Colonic mucosa (tissue), 4 donors: ENCODE measurements around the gene KCNH3. TPM values are rescaled to one million over a fixed set of nuclear protein-coding genes. Genes with fewer than 3 reads are reported as not detected.

Source experiments
- DNase-seq: peaks from one replicate; pipeline ENCODE4 v3.0.0-alpha.2; 2020
- H3K27ac ChIP-seq: fragments of 200-600 bp; one replicate; pipeline ENCODE4 v1.8.0; 2021
- H3K27me3 ChIP-seq: fragments of 200-600 bp; one replicate; pipeline ENCODE4 v1.8.0; 2021
- H3K36me3 ChIP-seq: fragments of 200-600 bp; one replicate; pipeline ENCODE4 v1.8.0; 2021
- H3K4me1 ChIP-seq: fragments of 200-600 bp; one replicate; pipeline ENCODE4 v1.8.0; 2021; ENCODE audit warnings: mild to moderate bottlenecking
- H3K4me3 ChIP-seq: fragments of 200-600 bp; one replicate; pipeline ENCODE4 v1.8.0; 2021
- H3K9ac ChIP-seq, 2 donors: one replicate each; pipeline ENCODE4 v1.7.0; 2013; ENCODE audit warnings: control low read depth in 2 of 2, low read depth in 2 of 2, low read length in 2 of 2
- H3K9me3 ChIP-seq: fragments of 200-600 bp; one replicate; pipeline ENCODE4 v1.8.0; 2021
- CTCF ChIP-seq: fragments of 200-600 bp; IDR thresholded peaks from one replicate; pipeline ENCODE4 v1.8.0; 2022; ENCODE audit warnings: antibody characterized with exemption, mild to moderate bottlenecking
- intact Hi-C: fragments of 100-400 bp; cut with DNase I; formaldehyde crosslinking; loops from one replicate; pipeline ENCODE4 v1.14.1; 2022
- total RNA-seq, 2 donors: library from RNA; stranded (reverse); fragmentation: NEBNext Ultra II Directional in 1 of 2; extraction: Animal tissue kit (Norgen Biotek cat#: 25700) in 1 of 2; gene quantifications; one replicate each; pipeline ENCODE4 v1.2.1, GENCODE V29; 2021
- donor health status: healthy.
- donor health status: DM: no; HTN: no; CAD: no.
- donor health status: DM: no; HTN: no; CAD: no.

The KCNH3 gene
- total RNA-seq, 2 donors from 2014 or later = 0.05 to 0.13 TPM

- intact Hi-C loops = no loop called here
- no peaks in the 10 kb centered on the region for H3K36me3 ChIP-seq
- no peak for TF ChIP-seq CTCF
- H3K4me3 ChIP-seq = no peak overlapping the region
- no peak overlapping the region for H3K9ac ChIP-seq
- no peaks in the 10 kb centered on the region for H3K9me3 ChIP-seq
- no peak overlapping the region for H3K27ac ChIP-seq
- H3K4me1 ChIP-seq = no peaks in the 10 kb centered on the region
- H3K27me3 ChIP-seq = no peaks in the 10 kb centered on the region
- DNase-seq = no peak
Measured at GRCh38 chr12:49578471-49579112, 39.8 kb downstream of the KCNH3 start.

DNA sequence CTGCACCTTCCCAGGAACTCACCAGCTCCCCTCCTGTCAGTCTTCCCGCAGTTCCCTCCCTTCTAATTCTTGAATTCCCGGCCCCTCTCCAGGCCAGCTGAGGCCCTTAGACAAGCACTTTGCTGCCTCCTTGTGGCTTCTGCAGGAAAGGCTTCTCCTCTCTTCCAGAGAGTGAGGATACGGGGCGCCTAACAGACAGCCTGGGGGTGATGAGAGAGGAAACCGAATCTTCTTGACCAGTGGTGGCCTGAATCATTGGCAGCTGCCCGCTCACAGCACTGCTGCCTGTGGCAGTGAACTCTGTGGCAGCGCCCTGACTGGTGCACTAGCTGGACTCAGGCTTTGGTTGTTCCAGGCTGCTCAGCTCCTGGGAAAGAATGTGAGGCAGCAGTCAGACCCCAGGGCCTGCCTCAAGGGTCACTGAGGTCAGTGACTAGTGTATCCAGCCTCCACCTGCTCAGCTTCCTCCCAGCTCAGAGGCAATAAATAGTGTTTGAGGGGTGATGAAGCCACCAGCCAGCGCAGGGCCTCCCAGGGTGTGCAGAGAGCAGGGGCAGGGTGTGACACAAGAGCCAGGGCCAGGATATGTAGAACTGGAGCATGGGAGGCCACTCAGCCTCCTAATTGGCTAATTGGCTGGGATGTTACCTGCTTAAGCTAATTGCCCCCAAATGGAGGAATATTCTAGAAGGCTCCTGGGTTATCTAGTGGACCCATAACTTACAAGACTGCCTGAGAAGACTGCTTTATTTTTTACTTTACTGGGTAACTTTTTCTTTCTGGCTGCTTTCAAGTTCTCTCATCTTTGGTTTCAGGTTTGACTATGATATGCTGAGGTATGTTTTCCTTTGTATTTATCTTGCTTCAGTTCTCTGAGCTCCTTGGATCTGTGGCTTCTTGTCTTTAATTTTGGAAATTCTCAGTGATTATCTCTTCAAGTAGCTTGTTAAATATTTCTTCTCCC lies 42.0 kb downstream of the KCNH3 start:
- no peak overlapping the region for H3K9ac ChIP-seq
- no peak overlapping the region for H3K27ac ChIP-seq
- intact Hi-C loops = loop anchor here (10.0 kb wide), 1 partner anchor 226 kb away; no protein-coding TSS in a partner anchor

GRCh38 chr12:49582201-49582600 lies 43.4 kb downstream of the KCNH3 start:
- H3K4me1 ChIP-seq = no peaks in the 10 kb centered on the region
- H3K9ac ChIP-seq = no peak overlapping the region
- intact Hi-C loops = loop anchor here (10.0 kb wide), 1 partner anchor 227 kb away; no protein-coding TSS in a partner anchor
- H3K4me3 ChIP-seq = no peak overlapping the region
- DNase-seq = no peak
- H3K27ac ChIP-seq = no peak overlapping the region
- H3K27me3 ChIP-seq = no peaks in the 10 kb centered on the region
- no peaks in the 10 kb centered on the region for H3K36me3 ChIP-seq
- no peaks in the 10 kb centered on the region for H3K9me3 ChIP-seq
- no peak for TF ChIP-seq CTCF

More for the DNA sequence above, 42.0 kb downstream of the KCNH3 start:
- peak; percentile 75 for DNase-seq
- no peaks in the 10 kb centered on the region for H3K9me3 ChIP-seq
- H3K27me3 ChIP-seq = no peaks in the 10 kb centered on the region
- H3K4me1 ChIP-seq = no peaks in the 10 kb centered on the region
- peak; percentile 60 for TF ChIP-seq CTCF
- H3K4me3 ChIP-seq = no peak overlapping the region
- no peaks in the 10 kb centered on the region for H3K36me3 ChIP-seq

GRCh38 chr12:49582850-49583249 lies 44.0 kb downstream of the KCNH3 start:
- Histone ChIP-seq H3K9ac (no peak overlapping the region), H3K27me3 (no peaks in the 10 kb centered on the region), H3K27ac (no peak overlapping the region), H3K36me3 (no peaks in the 10 kb centered on the region), H3K4me3 (no peak overlapping the region), H3K4me1 (no peaks in the 10 kb centered on the region), H3K9me3 (no peaks in the 10 kb centered on the region)
- intact Hi-C loops = loop anchor here (10.0 kb wide), 1 partner anchor 228 kb away; no protein-coding TSS in a partner anchor
- TF ChIP-seq CTCF = no peak
- no peak for DNase-seq

DNA sequence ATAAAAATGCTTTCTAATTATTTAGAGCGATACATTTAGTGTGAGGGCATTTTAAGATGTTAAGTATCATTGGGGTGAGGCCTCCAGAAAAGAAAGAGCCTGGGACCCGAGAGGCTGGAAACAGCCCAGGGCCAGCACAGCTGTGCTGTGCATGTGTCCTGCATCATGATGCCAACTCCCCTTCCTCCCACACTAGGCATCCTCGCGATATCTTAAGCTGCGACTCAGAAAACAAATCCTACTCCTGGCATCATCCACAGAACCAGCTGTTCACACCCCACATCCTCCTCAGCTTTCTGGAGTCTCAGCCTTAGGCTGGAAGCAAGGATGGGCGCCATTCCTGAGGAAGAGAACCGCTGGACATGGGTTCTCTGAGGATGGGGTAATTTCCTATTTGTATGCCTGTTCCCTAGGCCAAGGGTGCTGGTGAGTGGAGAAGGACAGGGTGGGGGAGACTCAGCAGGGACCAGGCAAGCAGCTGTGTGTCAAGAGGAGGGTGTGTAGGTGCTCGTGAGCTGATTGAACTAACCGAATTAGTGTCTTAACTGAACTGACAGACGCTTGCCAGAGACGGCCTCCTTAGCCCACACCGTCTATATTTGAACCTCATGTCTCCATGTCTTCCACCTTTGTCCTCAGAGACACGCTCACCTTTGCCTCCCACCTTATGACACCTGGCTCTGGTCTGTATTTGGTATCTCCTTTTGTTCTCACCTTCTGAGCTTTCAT lies 44.7 kb downstream of the KCNH3 start:
- no peak overlapping the region for H3K27ac ChIP-seq
- TF ChIP-seq CTCF = no peak
- no peak for DNase-seq
- no peak overlapping the region for H3K9ac ChIP-seq
- no peak overlapping the region for H3K4me3 ChIP-seq
- no peaks in the 10 kb centered on the region for H3K36me3 ChIP-seq
- no peaks in the 10 kb centered on the region for H3K27me3 ChIP-seq
- H3K4me1 ChIP-seq = no peaks in the 10 kb centered on the region
- intact Hi-C loops = loop anchor here (10.0 kb wide), 1 partner anchor 229 kb away; no protein-coding TSS in a partner anchor
- no peaks in the 10 kb centered on the region for H3K9me3 ChIP-seq
